A673 (cell line): ENCODE measurements around the gene TNFAIP6. TPM values are rescaled to one million over a fixed set of nuclear protein-coding genes. Genes with fewer than 3 reads are reported as not detected.

Source experiments
- BruUV-seq: library from RNA; stranded (reverse); fragments of 400-500 nt; replicated peaks from 2 replicates; lab custom pipeline; 2021; lab: Mats Ljungman, UMichigan
- CTCF ChIA-PET: fragments of 300-600 bp; sonication (Branson Sonifier 250); formaldehyde crosslinking; loops from one replicate; lab custom pipeline; 2022; ENCODE audit warnings: antibody characterized with exemption; lab: Charles Lee
- POLR2A ChIA-PET: fragments of 300-600 bp; sonication (Branson Sonifier 250); formaldehyde crosslinking; loops from one replicate; lab custom pipeline; 2022; ENCODE audit warnings: antibody characterized with exemption; ENCODE audit not compliant: low non-redundant PET; lab: Charles Lee
- DNase-seq: peaks from one replicate; pipeline ENCODE4 v3.0.0-alpha.2; 2015; ENCODE audit warnings: low spot score
- H3K27ac ChIP-seq: fragments of 200-600 bp; sonication (generic); 2 replicates; pipeline ENCODE4 v1.5.1; 2016; ENCODE audit warnings: mixed run types, low read depth, mild to moderate bottlenecking, mixed read lengths, antibody characterized with exemption, low read length; ENCODE audit not compliant: poor library complexity, severe bottlenecking
- H3K27me3 ChIP-seq: fragments of 200-600 bp; sonication (generic); replicated peaks from 2 replicates; pipeline ENCODE4 v1.6.1; 2017; ENCODE audit warnings: mixed run types, low read depth, mild to moderate bottlenecking, mixed read lengths, antibody characterized with exemption, low read length; ENCODE audit not compliant: insufficient read depth, poor library complexity
- H3K36me3 ChIP-seq: fragments of 200-600 bp; sonication (generic); 2 replicates; pipeline ENCODE4 v1.6.1; 2016; ENCODE audit warnings: mixed run types, mild to moderate bottlenecking, mixed read lengths, antibody characterized with exemption, low read length; ENCODE audit not compliant: insufficient read depth, poor library complexity, severe bottlenecking
- H3K4me1 ChIP-seq: fragments of 200-600 bp; sonication (generic); 2 replicates; pipeline ENCODE4 v1.6.1; 2017; ENCODE audit warnings: mixed run types, mild to moderate bottlenecking, mixed read lengths, antibody characterized with exemption, low read length; ENCODE audit not compliant: insufficient read depth, poor library complexity, severe bottlenecking
- H3K4me3 ChIP-seq: fragments of 200-600 bp; sonication (generic); 2 replicates; pipeline ENCODE4 v1.5.1; 2016; ENCODE audit warnings: low read depth, mixed run types, mild to moderate bottlenecking, mixed read lengths, low read length; ENCODE audit not compliant: poor library complexity, severe bottlenecking
- H3K9me3 ChIP-seq: fragments of 200-600 bp; sonication (generic); 2 replicates; pipeline ENCODE4 v1.6.1; 2016; ENCODE audit warnings: mixed run types, low read depth, mild to moderate bottlenecking, mixed read lengths, antibody characterized with exemption, low read length; ENCODE audit not compliant: poor library complexity, severe bottlenecking
- EZH2 ChIP-seq: fragments of 200-600 bp; sonication (generic); IDR thresholded peaks from 2 replicates; pipeline ENCODE4 v1.6.1; 2017; ENCODE audit warnings: borderline replicate concordance, low read depth, mild to moderate bottlenecking, mixed read lengths, antibody characterized with exemption, low read length; ENCODE audit not compliant: poor library complexity, severe bottlenecking
- intact Hi-C: fragments of 100-400 bp; cut with micrococcal nuclease; formaldehyde crosslinking; loops from one replicate; pipeline ENCODE4 v1.10.0; 2022; ENCODE audit not compliant: unreplicated experiment
- total RNA-seq: library from RNA; stranded (reverse); gene quantifications from 2 replicates; pipeline ENCODE4 v1.2.3, GENCODE V29; 2021
- TF ChIP-seq, protein P1 (sequence below): fragments of 300-800, 200-600 bp; sonication (generic); conservative IDR thresholded peaks from 2 replicates; pipeline ENCODE4 v1.5.1; 2017; ENCODE audit warnings: low read depth, mild to moderate bottlenecking, antibody characterized with exemption, low read length, moderate library complexity, mixed read lengths

Gene TNFAIP6
- total RNA-seq, 1 experiment from 2014 or later = 123 TPM

DNA sequence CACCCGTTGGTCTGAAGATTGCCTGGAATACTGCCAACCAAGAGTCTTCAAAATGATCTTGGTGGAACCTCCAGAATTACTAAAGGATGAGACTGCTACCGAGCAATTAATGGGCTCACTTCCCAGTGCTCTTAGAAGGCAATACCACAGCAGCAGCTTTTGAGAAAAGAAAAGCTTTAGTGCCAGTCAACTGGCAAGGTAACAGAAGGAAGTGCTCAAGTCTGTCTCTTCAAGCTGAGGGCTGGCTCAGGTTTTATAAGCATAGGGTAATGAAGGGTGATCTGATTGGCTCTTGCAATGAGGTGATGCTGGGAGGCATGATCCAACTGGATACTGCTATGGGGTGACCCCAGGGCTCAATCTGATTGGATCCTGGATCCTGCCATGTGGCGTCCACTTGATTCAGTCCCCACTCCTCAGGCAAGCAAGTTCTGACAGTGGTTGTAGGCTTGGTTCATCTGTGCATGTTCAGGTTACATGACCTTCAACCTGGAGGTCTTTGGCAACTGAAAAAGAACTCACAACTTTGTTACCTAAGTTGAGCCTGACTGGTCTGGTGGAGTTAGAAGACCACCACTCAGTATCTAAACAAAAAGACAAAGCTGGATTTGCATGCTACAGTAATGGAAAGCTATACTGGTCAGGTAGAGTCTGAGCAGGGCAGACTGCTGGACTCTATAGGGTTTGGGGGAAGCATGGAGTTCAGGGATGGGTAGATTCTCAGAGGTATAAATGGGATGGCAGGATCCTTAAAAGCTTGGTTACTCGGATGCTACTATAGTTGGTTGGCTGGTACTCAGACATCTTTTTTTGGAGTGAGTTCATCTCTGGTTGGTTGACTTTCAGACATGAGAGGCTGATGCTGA lies 38.4 kb downstream of the TNFAIP6 start:
- H3K9me3 ChIP-seq = peaks cover 3% of the 10 kb centered on the region
- intact Hi-C loops = no loop called here
- H3K4me1 ChIP-seq = no peaks in the 10 kb centered on the region
- BruUV-seq = no TSS peak
- H3K27me3 ChIP-seq = no peaks in the 10 kb centered on the region
- CTCF ChIA-PET = no interaction called here
- H3K36me3 ChIP-seq = no peaks in the 10 kb centered on the region
- POLR2A ChIA-PET = no interaction called here
- TF ChIP-seq EZH2 = no peak
- TF ChIP-seq, protein P1, sequence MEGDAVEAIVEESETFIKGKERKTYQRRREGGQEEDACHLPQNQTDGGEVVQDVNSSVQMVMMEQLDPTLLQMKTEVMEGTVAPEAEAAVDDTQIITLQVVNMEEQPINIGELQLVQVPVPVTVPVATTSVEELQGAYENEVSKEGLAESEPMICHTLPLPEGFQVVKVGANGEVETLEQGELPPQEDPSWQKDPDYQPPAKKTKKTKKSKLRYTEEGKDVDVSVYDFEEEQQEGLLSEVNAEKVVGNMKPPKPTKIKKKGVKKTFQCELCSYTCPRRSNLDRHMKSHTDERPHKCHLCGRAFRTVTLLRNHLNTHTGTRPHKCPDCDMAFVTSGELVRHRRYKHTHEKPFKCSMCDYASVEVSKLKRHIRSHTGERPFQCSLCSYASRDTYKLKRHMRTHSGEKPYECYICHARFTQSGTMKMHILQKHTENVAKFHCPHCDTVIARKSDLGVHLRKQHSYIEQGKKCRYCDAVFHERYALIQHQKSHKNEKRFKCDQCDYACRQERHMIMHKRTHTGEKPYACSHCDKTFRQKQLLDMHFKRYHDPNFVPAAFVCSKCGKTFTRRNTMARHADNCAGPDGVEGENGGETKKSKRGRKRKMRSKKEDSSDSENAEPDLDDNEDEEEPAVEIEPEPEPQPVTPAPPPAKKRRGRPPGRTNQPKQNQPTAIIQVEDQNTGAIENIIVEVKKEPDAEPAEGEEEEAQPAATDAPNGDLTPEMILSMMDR = no peak
- H3K4me3 ChIP-seq = no peak overlapping the region
- H3K27ac ChIP-seq = no peak overlapping the region
- no peak for DNase-seq

DNA sequence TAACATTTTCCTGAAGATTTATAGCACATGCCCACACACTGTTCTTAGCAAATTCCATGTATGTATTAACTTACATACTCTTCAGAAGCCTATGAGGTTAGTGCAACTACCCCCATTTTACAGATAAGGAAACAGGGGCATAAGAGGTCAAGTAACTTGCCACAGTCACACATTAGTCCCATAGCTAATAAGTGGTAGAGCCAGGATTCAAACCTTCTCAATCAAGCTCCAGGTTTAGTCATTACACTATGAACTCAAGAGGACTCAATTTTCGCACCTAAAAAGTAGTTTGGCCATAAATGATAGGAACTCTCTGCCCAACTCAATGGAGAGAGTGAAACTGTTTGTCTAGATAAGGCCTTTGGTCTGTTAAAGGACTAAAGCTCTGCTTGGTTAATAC lies 42.6 kb downstream of the TNFAIP6 start:
- intact Hi-C loops = no loop called here
- H3K9me3 ChIP-seq = no peaks in the 10 kb centered on the region
- BruUV-seq = no TSS peak
- no peak overlapping the region for H3K4me3 ChIP-seq
- CTCF ChIA-PET = no interaction called here
- POLR2A ChIA-PET = no interaction called here
- DNase-seq = no peak
- no peaks in the 10 kb centered on the region for H3K36me3 ChIP-seq
- no peaks in the 10 kb centered on the region for H3K4me1 ChIP-seq
- no peak for TF ChIP-seq EZH2
- TF ChIP-seq, protein P1 = no peak
- H3K27me3 ChIP-seq = no peaks in the 10 kb centered on the region
- no peak overlapping the region for H3K27ac ChIP-seq

DNA sequence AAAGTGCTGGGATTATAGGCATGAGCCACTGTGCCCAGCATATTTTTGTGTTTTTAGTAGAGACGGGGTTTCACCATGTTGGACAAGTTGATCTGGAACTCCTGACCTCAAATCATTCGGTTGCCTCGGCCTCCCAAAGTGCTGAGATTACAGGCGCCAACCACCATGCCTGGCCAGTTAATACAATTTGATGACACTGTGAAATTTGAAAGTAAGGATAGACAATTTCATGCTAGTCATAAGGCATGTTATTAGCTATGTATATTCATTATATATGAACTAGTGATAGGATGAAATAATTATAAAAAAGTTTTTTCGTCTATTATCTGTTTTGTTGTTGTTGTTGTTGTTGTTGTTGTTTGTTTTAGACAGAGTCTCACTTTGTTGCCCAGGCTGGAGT lies 43.8 kb downstream of the TNFAIP6 start:
- no peaks in the 10 kb centered on the region for H3K36me3 ChIP-seq
- TF ChIP-seq EZH2 = no peak
- TF ChIP-seq, protein P1 = no peak
- H3K4me1 ChIP-seq = no peaks in the 10 kb centered on the region
- no peaks in the 10 kb centered on the region for H3K9me3 ChIP-seq
- intact Hi-C loops = no loop called here
- no peak overlapping the region for H3K4me3 ChIP-seq
- ChIA-PET POLR2A (no interaction called here), CTCF (no interaction called here)
- no peaks in the 10 kb centered on the region for H3K27me3 ChIP-seq
- no peak for DNase-seq
- no TSS peak for BruUV-seq
- no peak overlapping the region for H3K27ac ChIP-seq
